Spleen (tissue), 11 donors: ENCODE measurements around the gene PTPRG. TPM values are rescaled to one million over a fixed set of nuclear protein-coding genes. Genes with fewer than 3 reads are reported as not detected.
"Not testable (repeated sequence)": the region's sequence is repeated elsewhere in the genome, so short reads cannot be mapped to it uniquely, and the experiment has no call there.

ENCODE experiments used
- DNase-seq: peaks from one replicate; pipeline ENCODE4 v3.0.0-alpha.2; 2020
- H3K27ac ChIP-seq, 8 donors: fragments of 200-600 bp; sonication (generic) in 7 of 8; 1 replicate in 4 of 8; 2 replicates in 4 of 8; pipeline versions ENCODE4 v1.5.0 to v1.8.0; 2016 to 2021; ENCODE audit warnings: inconsistent platforms in 4 of 8, mild to moderate bottlenecking in 4 of 8, moderate library complexity in 1 of 8
- H3K27me3 ChIP-seq, 7 donors: fragments of 200-600 bp; sonication (generic) in 6 of 7; replicated peaks in 1 of 7; 1 replicate in 4 of 7; 2 replicates in 3 of 7; pipeline versions ENCODE4 v1.5.0 to v1.8.0; 2016 to 2021; ENCODE audit warnings: inconsistent platforms in 3 of 7, mild to moderate bottlenecking in 1 of 7
- H3K36me3 ChIP-seq, 6 donors: fragments of 200-600 bp; sonication (generic) in 5 of 6; 1 replicate in 4 of 6; 2 replicates in 2 of 6; pipeline versions ENCODE4 v1.5.0 to v1.8.0; 2016 to 2021; ENCODE audit warnings: inconsistent platforms in 2 of 6
- H3K4me1 ChIP-seq, 6 donors: fragments of 200-600 bp; sonication (generic) in 5 of 6; 1 replicate in 3 of 6; 2 replicates in 3 of 6; pipeline versions ENCODE4 v1.5.0 to v1.8.0; 2016 to 2021; ENCODE audit warnings: inconsistent platforms in 3 of 6
- H3K4me3 ChIP-seq, 8 donors: fragments of 200-600 bp; sonication (generic) in 7 of 8; 1 replicate in 4 of 8; 2 replicates in 4 of 8; pipeline versions ENCODE4 v1.5.0 to v1.8.0; 2016 to 2021; ENCODE audit warnings: inconsistent platforms in 4 of 8, mild to moderate bottlenecking in 4 of 8, moderate library complexity in 2 of 8
- H3K9me3 ChIP-seq, 8 donors: fragments of 200-600 bp; sonication (generic) in 7 of 8; 1 replicate in 4 of 8; 2 replicates in 4 of 8; pipeline versions ENCODE4 v1.5.0 to v1.8.0; 2016 to 2021; ENCODE audit warnings: inconsistent platforms in 4 of 8
- CTCF ChIP-seq, 11 experiments: fragments of 200-600 bp in 7 of 11; fragments of 450-650 bp in 4 of 11; sonication (generic) in 4 of 11; IDR thresholded peaks in 8 of 11; conservative IDR thresholded peaks in 3 of 11; 1 replicate in 7 of 11; 2 replicates in 4 of 11; pipeline versions ENCODE4 v1.4.0 to v1.8.0; 2016 to 2021; ENCODE audit warnings: antibody characterized with exemption in 11 of 11, inconsistent platforms in 4 of 11, mild to moderate bottlenecking in 1 of 11
- POLR2A ChIP-seq, 3 donors: fragments of 450-650 bp; IDR thresholded peaks; one replicate each; pipeline ENCODE4 v1.5.1; 2017; ENCODE audit warnings: antibody characterized with exemption in 3 of 3, mild to moderate bottlenecking in 1 of 3
- POLR2AphosphoS5 ChIP-seq, 3 donors: sonication (generic); formaldehyde crosslinking; IDR thresholded peaks; one replicate each; pipeline ENCODE4 v1.5.1; 2017; ENCODE audit warnings: antibody characterized with exemption in 3 of 3
- WGBS, 5 donors: extraction: QIAGEN DNeasy Blood & Tissue Kit in 3 of 5; methylation state at CpG; one replicate each; pipeline versions ENCODE4 v1.1.5 to v1.1.7; 2013 to 2018; 5-methylcytosine and 5-hydroxymethylcytosine counted together
- intact Hi-C: fragments of 100-400 bp; cut with DNase I; formaldehyde crosslinking; loops from one replicate; pipeline ENCODE4 v1.15.0; 2023; ENCODE audit warnings: low total_unique reads
- polyA plus RNA-seq, 3 donors: library from polyadenylated mRNA; stranded (reverse); fragments of 200-250 nt; gene quantifications; one replicate each; pipeline ENCODE4 v1.2.1, GENCODE V29; 2013
- total RNA-seq, 7 donors: library from RNA; depleted of rRNA in 3 of 7; stranded (reverse); fragments of >200 nt in 3 of 7; fragmentation: NEBNext Ultra II Directional in 4 of 7; extraction: Animal tissue kit (Norgen Biotek cat#: 25700) in 4 of 7; gene quantifications; one replicate each; pipeline versions ENCODE4 v1.1.0 to v1.2.1, GENCODE V29; 2016 to 2021
- donor health status: healthy with polysubstance abuse.
- donor health status: DM: no; HTN: no; CAD: no; lungs with moderate emphysema.
- donor health status: DM: no; HTN: no; CAD: no.
- donor health status: Bipolar disorder and iron deficiency.
- donor health status: healthy.
- donor health status: DM: no; HTN: no; CAD: no.
- donor health status: DM: yes; HTN: yes; CAD: no.

Gene PTPRG
- total and polyA plus RNA-seq, 10 donors: 0.89 to 77.0 (median 34.5) TPM

- Histone ChIP-seq H3K36me3 (no peaks in the 10 kb centered on the region), H3K4me1 (no peaks in the 10 kb centered on the region), H3K27me3 (no peaks in the 10 kb centered on the region), H3K4me3 (no peak overlapping the region), H3K9me3 (no peaks in the 10 kb centered on the region), H3K27ac (no peak overlapping the region)
- intact Hi-C loops: no loop called here
- no peak for DNase-seq
- 87 to 95% (median 89%) methylated on average over 5 of the region's 5 CpGs for WGBS, 5 donors
- TF ChIP-seq CTCF (IDR thresholded peaks at IDR 0.05 in 8 of 11, conservative IDR thresholded peaks at IDR 0.05 in 3 of 11) (no peak), POLR2A (IDR thresholded peaks at IDR 0.05) (no peak), POLR2AphosphoS5 (IDR thresholded peaks at IDR 0.05) (no peak)
Measured at GRCh38 chr3:62032738-62033137, 471.4 kb downstream of the PTPRG start.

- no peak overlapping the region for H3K4me3 ChIP-seq
- no peaks in the 10 kb centered on the region for H3K27me3 ChIP-seq
- H3K27ac ChIP-seq: no peak overlapping the region
- DNase-seq: no peak
- WGBS, 5 donors: 86 to 95% (median 93%) methylated on average over 4 of the region's 4 CpGs
- H3K9me3 ChIP-seq: no peaks in the 10 kb centered on the region
- TF ChIP-seq POLR2A (IDR thresholded peaks at IDR 0.05) (no peak), CTCF (IDR thresholded peaks at IDR 0.05 in 8 of 11, conservative IDR thresholded peaks at IDR 0.05 in 3 of 11) (no peak), POLR2AphosphoS5 (IDR thresholded peaks at IDR 0.05) (no peak)
- H3K36me3 ChIP-seq: no peaks in the 10 kb centered on the region
- no peaks in the 10 kb centered on the region for H3K4me1 ChIP-seq
- intact Hi-C loops: no loop called here
Measured at GRCh38 chr3:62035402-62036057, 474.2 kb downstream of the PTPRG start.

GRCh38 chr3:62036726-62037125 is 475.4 kb downstream of the PTPRG start:
- no peak overlapping the region for H3K4me3 ChIP-seq
- H3K9me3 ChIP-seq: no peaks in the 10 kb centered on the region
- WGBS, 5 donors: 78 to 88% (median 82%) methylated on average over 9 of the region's 9 CpGs
- H3K27me3 ChIP-seq: no peaks in the 10 kb centered on the region
- no peaks in the 10 kb centered on the region for H3K4me1 ChIP-seq
- DNase-seq: no peak
- no peak overlapping the region for H3K27ac ChIP-seq
- TF ChIP-seq CTCF (IDR thresholded peaks at IDR 0.05 in 8 of 11, conservative IDR thresholded peaks at IDR 0.05 in 3 of 11) (no peak), POLR2AphosphoS5 (IDR thresholded peaks at IDR 0.05) (no peak), POLR2A (IDR thresholded peaks at IDR 0.05) (no peak)
- intact Hi-C loops: no loop called here
- H3K36me3 ChIP-seq: no peaks in the 10 kb centered on the region

- H3K9me3 ChIP-seq, intact Hi-C loops, H3K4me3 ChIP-seq, H3K4me1 ChIP-seq, H3K36me3 ChIP-seq, H3K27me3 ChIP-seq, H3K27ac ChIP-seq, DNase-seq: not testable (repeated sequence)
- 88 to 96% (median 91%) methylated on average over 4 of the region's 4 CpGs for WGBS, 5 donors
Measured at GRCh38 chr3:62038798-62039197, 477.4 kb downstream of the PTPRG start.

- intact Hi-C loops: no loop called here
- Histone ChIP-seq H3K27me3 (no peaks in the 10 kb centered on the region), H3K27ac (no peak overlapping the region), H3K36me3 (no peaks in the 10 kb centered on the region), H3K9me3 (no peaks in the 10 kb centered on the region), H3K4me1 (no peaks in the 10 kb centered on the region), H3K4me3 (no peak overlapping the region)
- DNase-seq: no peak
- TF ChIP-seq POLR2A (IDR thresholded peaks at IDR 0.05) (no peak), POLR2AphosphoS5 (IDR thresholded peaks at IDR 0.05) (no peak), CTCF (IDR thresholded peaks at IDR 0.05 in 8 of 11, conservative IDR thresholded peaks at IDR 0.05 in 3 of 11) (no peak)
- WGBS, 5 donors: 86 to 91% (median 90%) methylated on average over 7 of the region's 7 CpGs
Measured at GRCh38 chr3:62039586-62039985, 478.2 kb downstream of the PTPRG start.
